Vagina (tissue), 2 donors: Measurements from ENCODE around the gene DRD1. TPM values are rescaled to one million over a fixed set of nuclear protein-coding genes. Genes with fewer than 3 reads are reported as not detected.

ENCODE experiments used
- DNase-seq, 2 donors: peaks; one replicate each; pipeline ENCODE4 v3.0.0-alpha.2; 2017; ENCODE audit errors: extremely low spot score in 2 of 2
- H3K27ac ChIP-seq: fragments of 200-600 bp; sonication (generic); one replicate; pipeline ENCODE4 v1.5.1; 2019
- H3K27me3 ChIP-seq: fragments of 200-600 bp; sonication (generic); one replicate; pipeline ENCODE4 v1.5.1; 2019
- H3K36me3 ChIP-seq, 2 donors: fragments of 200-600 bp; sonication (generic); one replicate each; pipeline ENCODE4 v1.5.1; 2017 to 2019
- H3K4me1 ChIP-seq: fragments of 200-600 bp; sonication (generic); one replicate; pipeline ENCODE4 v1.5.1; 2019
- H3K4me3 ChIP-seq, 2 donors: fragments of 200-600 bp; sonication (generic); 1 replicate in 1 of 2; 2 replicates in 1 of 2; pipeline ENCODE4 v1.5.1; 2016 to 2019
- H3K9me3 ChIP-seq: fragments of 200-600 bp; sonication (generic); one replicate; pipeline ENCODE4 v1.5.1; 2019
- POLR2A ChIP-seq, 2 donors: fragments of 450-650 bp; IDR thresholded peaks; one replicate each; pipeline ENCODE4 v1.6.1; 2017; ENCODE audit warnings: antibody characterized with exemption in 2 of 2, mild to moderate bottlenecking in 2 of 2, moderate library complexity in 2 of 2
- POLR2AphosphoS5 ChIP-seq, 2 donors: sonication (generic); formaldehyde crosslinking; IDR thresholded peaks; one replicate each; pipeline ENCODE4 v1.9.0; 2017; ENCODE audit warnings: antibody characterized with exemption in 2 of 2, mild to moderate bottlenecking in 2 of 2, low read depth in 1 of 2; ENCODE audit not compliant: insufficient read depth in 1 of 2
- intact Hi-C: fragments of 100-400 bp; cut with DNase I; formaldehyde crosslinking; loops from one replicate; pipeline ENCODE4 v1.15.1; 2023
- total RNA-seq: library from RNA; depleted of rRNA; stranded (reverse); fragments of >200 nt; gene quantifications from one replicate; pipeline ENCODE4 v1.2.3, GENCODE V29; 2016
- TF ChIP-seq, protein P1 (sequence below), 3 experiments: fragments of 450-650 bp in 2 of 3; fragments of 200-600 bp in 1 of 3; sonication (generic) in 1 of 3; IDR thresholded peaks; one replicate each; pipeline ENCODE4 v1.5.1; 2017 to 2019; ENCODE audit warnings: antibody characterized with exemption in 3 of 3, mild to moderate bottlenecking in 2 of 3, moderate library complexity in 2 of 3

DRD1 gene
- total RNA-seq, 1 donor from 2014 or later = not detected

DNA sequence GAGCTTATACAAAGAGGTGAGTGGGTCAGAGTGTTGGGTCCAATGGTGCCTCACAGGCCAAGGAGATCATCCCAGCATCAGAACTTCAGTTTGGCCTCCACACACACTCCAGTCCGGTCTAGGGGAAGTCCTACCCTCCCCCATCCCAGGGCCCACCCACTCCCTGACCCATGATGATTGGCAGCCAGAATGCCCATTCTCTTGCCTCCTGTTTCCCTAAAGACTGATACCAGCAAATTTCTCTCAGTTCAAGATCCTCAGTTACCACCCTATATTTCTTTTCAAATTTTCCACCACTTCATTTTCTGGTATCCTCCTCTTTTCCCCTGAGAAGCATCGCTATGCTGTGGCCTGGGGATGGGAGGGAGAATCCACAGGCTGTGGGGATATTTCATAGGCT, 21.9 kb downstream of the DRD1 start:
- no peak for TF ChIP-seq POLR2A (IDR thresholded peaks at IDR 0.05)
- TF ChIP-seq, protein P1, sequence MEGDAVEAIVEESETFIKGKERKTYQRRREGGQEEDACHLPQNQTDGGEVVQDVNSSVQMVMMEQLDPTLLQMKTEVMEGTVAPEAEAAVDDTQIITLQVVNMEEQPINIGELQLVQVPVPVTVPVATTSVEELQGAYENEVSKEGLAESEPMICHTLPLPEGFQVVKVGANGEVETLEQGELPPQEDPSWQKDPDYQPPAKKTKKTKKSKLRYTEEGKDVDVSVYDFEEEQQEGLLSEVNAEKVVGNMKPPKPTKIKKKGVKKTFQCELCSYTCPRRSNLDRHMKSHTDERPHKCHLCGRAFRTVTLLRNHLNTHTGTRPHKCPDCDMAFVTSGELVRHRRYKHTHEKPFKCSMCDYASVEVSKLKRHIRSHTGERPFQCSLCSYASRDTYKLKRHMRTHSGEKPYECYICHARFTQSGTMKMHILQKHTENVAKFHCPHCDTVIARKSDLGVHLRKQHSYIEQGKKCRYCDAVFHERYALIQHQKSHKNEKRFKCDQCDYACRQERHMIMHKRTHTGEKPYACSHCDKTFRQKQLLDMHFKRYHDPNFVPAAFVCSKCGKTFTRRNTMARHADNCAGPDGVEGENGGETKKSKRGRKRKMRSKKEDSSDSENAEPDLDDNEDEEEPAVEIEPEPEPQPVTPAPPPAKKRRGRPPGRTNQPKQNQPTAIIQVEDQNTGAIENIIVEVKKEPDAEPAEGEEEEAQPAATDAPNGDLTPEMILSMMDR (IDR thresholded peaks at IDR 0.05) = no peak
- TF ChIP-seq POLR2AphosphoS5 (IDR thresholded peaks at IDR 0.05; ENCODE audit: insufficient read depth in 1 of 2, low read depth in 1 of 2) = no peak
- DNase-seq = no peak
- intact Hi-C loops = no loop called here
- H3K4me1 ChIP-seq = no peaks in the 10 kb centered on the region
- no peaks in the 10 kb centered on the region for H3K36me3 ChIP-seq
- H3K27me3 ChIP-seq = no peaks in the 10 kb centered on the region
- H3K4me3 ChIP-seq = no peak overlapping the region
- no peak overlapping the region for H3K27ac ChIP-seq
- H3K9me3 ChIP-seq = no peaks in the 10 kb centered on the region

DNA sequence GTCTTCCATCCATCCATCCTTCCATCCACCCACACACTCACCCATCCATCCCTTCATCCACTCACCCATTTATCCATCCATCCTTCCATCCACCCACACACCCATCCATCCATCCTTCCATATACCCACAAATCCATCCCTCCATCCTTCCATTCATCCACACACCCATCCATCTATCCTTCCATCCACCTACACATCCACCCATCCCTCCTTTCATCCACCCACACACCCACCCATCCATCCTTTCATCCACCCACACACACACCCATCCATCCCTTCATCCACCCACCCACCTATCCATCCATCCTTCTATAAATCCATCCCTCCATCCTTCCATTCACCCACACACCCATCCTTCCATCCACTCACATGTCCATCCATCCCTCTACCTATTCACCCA, 23.6 kb downstream of the DRD1 start:
- TF ChIP-seq POLR2A (IDR thresholded peaks at IDR 0.05) (no peak), POLR2AphosphoS5 (IDR thresholded peaks at IDR 0.05; ENCODE audit: insufficient read depth in 1 of 2, low read depth in 1 of 2) (no peak)
- TF ChIP-seq, protein P1 (IDR thresholded peaks at IDR 0.05) = no peak
- no peak overlapping the region for H3K4me3 ChIP-seq

DNA sequence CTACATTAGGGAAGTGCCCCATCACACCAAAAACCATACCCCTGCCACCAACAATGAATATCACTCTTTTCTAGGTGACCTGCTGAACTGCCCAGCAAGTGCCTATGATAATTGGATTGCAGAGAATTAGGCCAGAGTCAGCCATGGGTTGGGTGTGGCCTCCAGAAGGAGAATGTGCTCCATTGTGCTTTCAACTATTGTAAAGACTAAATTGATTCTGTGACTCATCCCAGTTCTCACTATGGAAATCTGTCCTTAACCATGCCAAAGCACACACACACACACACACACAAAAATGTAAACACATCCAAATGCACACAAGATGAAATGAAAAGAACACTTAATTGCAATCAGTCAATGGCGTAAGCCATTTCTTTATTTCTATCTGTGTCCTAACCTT, 25.7 kb downstream of the DRD1 start:
- no peaks in the 10 kb centered on the region for H3K27me3 ChIP-seq
- no peak for TF ChIP-seq POLR2A (IDR thresholded peaks at IDR 0.05)
- H3K4me1 ChIP-seq = no peaks in the 10 kb centered on the region
- no peak for DNase-seq
- no peaks in the 10 kb centered on the region for H3K9me3 ChIP-seq
- intact Hi-C loops = no loop called here
- no peaks in the 10 kb centered on the region for H3K36me3 ChIP-seq
- no peak overlapping the region for H3K4me3 ChIP-seq
- H3K27ac ChIP-seq = no peak overlapping the region

More for the DNA sequence above, 23.6 kb downstream of the DRD1 start:
- intact Hi-C loops = no loop called here
- DNase-seq = no peak
- H3K27ac ChIP-seq = no peak overlapping the region
- no peaks in the 10 kb centered on the region for H3K9me3 ChIP-seq
- H3K27me3 ChIP-seq = no peaks in the 10 kb centered on the region
- H3K4me1 ChIP-seq = no peaks in the 10 kb centered on the region
- no peaks in the 10 kb centered on the region for H3K36me3 ChIP-seq

DNA sequence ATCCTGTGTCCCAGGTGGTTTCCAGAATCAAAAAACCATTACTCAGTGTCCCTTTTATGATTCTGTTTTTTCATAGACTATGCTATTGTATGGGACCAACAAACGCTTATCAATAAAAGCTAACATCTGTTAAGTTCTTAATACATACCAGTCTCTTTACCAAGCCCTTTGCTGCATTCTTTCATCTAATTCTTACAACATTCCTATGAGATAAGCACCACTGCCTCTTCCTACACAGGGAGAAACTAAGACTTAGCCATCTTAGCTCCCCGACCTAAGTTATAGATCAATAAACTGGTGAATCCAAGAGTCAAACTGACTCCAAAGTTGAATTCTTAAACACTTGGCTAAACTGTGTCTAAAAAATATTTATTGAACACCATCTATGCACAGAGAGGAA, 26.6 kb downstream of the DRD1 start:
- TF ChIP-seq, protein P1 (IDR thresholded peaks at IDR 0.05) = no peak
- TF ChIP-seq POLR2AphosphoS5 (IDR thresholded peaks at IDR 0.05; ENCODE audit: insufficient read depth in 1 of 2, low read depth in 1 of 2) (no peak), POLR2A (IDR thresholded peaks at IDR 0.05) (no peak)

DNA sequence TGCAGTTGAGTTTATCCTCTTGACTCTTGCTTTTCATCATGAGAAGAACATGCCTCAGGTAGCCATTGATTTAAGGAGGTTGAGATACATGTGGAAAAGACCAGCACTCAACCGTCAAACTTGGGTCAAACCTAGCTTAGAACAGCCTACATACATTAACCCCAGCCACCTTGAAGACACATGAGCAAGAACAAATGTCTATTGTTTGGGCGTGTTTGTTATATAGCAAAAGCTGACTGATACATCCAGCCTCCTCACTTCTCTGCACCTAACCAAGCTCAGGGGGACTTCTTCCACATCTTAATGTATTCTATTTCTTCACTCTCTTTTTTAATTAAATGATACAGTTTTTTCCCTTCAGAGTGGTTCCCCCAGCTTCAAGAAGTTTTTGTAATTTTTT, 28.7 kb downstream of the DRD1 start:
- intact Hi-C loops = no loop called here
- no peaks in the 10 kb centered on the region for H3K36me3 ChIP-seq
- H3K27ac ChIP-seq = no peak overlapping the region
- no peak overlapping the region for H3K4me3 ChIP-seq
- no peaks in the 10 kb centered on the region for H3K9me3 ChIP-seq
- H3K4me1 ChIP-seq = no peaks in the 10 kb centered on the region
- TF ChIP-seq, protein P1 (IDR thresholded peaks at IDR 0.05) = no peak
- H3K27me3 ChIP-seq = no peaks in the 10 kb centered on the region
- DNase-seq = no peak

More for the DNA sequence above, 26.6 kb downstream of the DRD1 start:
- no peak for DNase-seq
- Histone ChIP-seq H3K27ac (no peak overlapping the region), H3K9me3 (no peaks in the 10 kb centered on the region), H3K4me1 (no peaks in the 10 kb centered on the region), H3K4me3 (no peak overlapping the region), H3K36me3 (no peaks in the 10 kb centered on the region), H3K27me3 (no peaks in the 10 kb centered on the region)
- intact Hi-C loops = no loop called here

DNA sequence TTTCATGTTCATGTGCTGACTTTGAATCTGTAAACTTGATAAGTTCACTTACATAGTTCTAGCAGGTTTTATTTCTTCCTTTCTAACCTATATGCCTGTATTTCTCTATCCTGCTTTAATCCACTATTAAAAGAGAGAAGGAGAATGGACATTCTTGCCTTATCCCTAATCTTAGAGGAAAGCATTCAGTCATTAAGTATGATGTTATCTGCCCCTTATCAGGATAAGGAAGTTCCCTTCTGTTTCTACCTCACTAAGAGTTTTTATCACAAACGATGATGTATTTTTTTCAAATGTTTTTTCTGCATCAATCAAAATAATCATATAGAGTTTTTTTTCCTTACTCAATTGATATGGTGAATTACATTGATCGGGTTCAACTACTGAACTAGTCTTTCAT, 33.1 kb downstream of the DRD1 start:
- Histone ChIP-seq H3K27ac (no peak overlapping the region), H3K9me3 (no peaks in the 10 kb centered on the region), H3K36me3 (no peaks in the 10 kb centered on the region), H3K4me1 (no peaks in the 10 kb centered on the region), H3K4me3 (no peak overlapping the region), H3K27me3 (no peaks in the 10 kb centered on the region)
- no peak for DNase-seq
- TF ChIP-seq POLR2A (IDR thresholded peaks at IDR 0.05) = no peak
- TF ChIP-seq, protein P1 (IDR thresholded peaks at IDR 0.05) = no peak
- TF ChIP-seq POLR2AphosphoS5 (IDR thresholded peaks at IDR 0.05; ENCODE audit: insufficient read depth in 1 of 2, low read depth in 1 of 2) = no peak
- intact Hi-C loops = no loop called here
